ENCODE results near the gene SULF2. TPM values are rescaled to one million over a fixed set of nuclear protein-coding genes. Genes with fewer than 3 reads are reported as not detected.

Gene SULF2
- total RNA-seq, 1 experiment from 2014 or later = 82.2 TPM

GRCh38 chr20:47713878-47714450 lies 71.3 kb downstream of the SULF2 start:
- Mint-ChIP-seq H3K36me3 (ENCODE audit: insufficient read depth, unreplicated experiment) (peaks cover 71% of the 10 kb centered on the region), H3K27me3 (ENCODE audit: insufficient read depth, unreplicated experiment) (no peaks in the 10 kb centered on the region), H3K4me3 (ENCODE audit: unreplicated experiment) (no peak overlapping the region), H3K4me1 (ENCODE audit: insufficient read depth, unreplicated experiment) (peaks cover 14% of the 10 kb centered on the region), H3K9me3 (ENCODE audit: unreplicated experiment) (no peaks in the 10 kb centered on the region), H3K27ac (ENCODE audit: low read depth, unreplicated experiment) (no peak overlapping the region)
- CTCF ChIA-PET = interaction anchor here (0.9 to 2.5 kb wide), 2 partner anchors 11 to 21 kb away, joined by 4 to 9 read pairs; no protein-coding TSS in a partner anchor
- intact Hi-C loops (cut with micrococcal nuclease) = no loop called here
- DNase-seq (ENCODE audit: unreplicated experiment) = no peak
- POLR2A ChIA-PET = no interaction called here
- no TSS peak for BruUV-seq (replicated peaks)
- TF ChIP-seq CTCF (IDR thresholded peaks at IDR 0.05; ENCODE audit: unreplicated experiment) = no peak

- H3K27ac Mint-ChIP-seq (ENCODE audit: low read depth, unreplicated experiment) = no peak overlapping the region
- BruUV-seq (replicated peaks) = no TSS peak
- peaks cover 14% of the 10 kb centered on the region for H3K4me1 Mint-ChIP-seq (ENCODE audit: insufficient read depth, unreplicated experiment)
- H3K4me3 Mint-ChIP-seq (ENCODE audit: unreplicated experiment) = no peak overlapping the region
- H3K9me3 Mint-ChIP-seq (ENCODE audit: unreplicated experiment) = no peaks in the 10 kb centered on the region
- no peak for TF ChIP-seq CTCF (IDR thresholded peaks at IDR 0.05; ENCODE audit: unreplicated experiment)
- CTCF ChIA-PET = interaction anchor here (1.5 to 1.9 kb wide), 2 partner anchors 12 to 36 kb away, joined by 3 to 6 read pairs; no protein-coding TSS in a partner anchor
- POLR2A ChIA-PET = no interaction called here
- no peaks in the 10 kb centered on the region for H3K27me3 Mint-ChIP-seq (ENCODE audit: insufficient read depth, unreplicated experiment)
- peaks cover 71% of the 10 kb centered on the region for H3K36me3 Mint-ChIP-seq (ENCODE audit: insufficient read depth, unreplicated experiment)
- no peak for DNase-seq (ENCODE audit: unreplicated experiment)
- intact Hi-C loops (cut with micrococcal nuclease) = no loop called here
Observed at GRCh38 chr20:47713163-47713562, 72.1 kb downstream of the SULF2 start.

- BruUV-seq (replicated peaks) = no TSS peak
- no peak for TF ChIP-seq CTCF (IDR thresholded peaks at IDR 0.05; ENCODE audit: unreplicated experiment)
- Mint-ChIP-seq H3K9me3 (ENCODE audit: unreplicated experiment) (no peaks in the 10 kb centered on the region), H3K4me1 (ENCODE audit: insufficient read depth, unreplicated experiment) (peaks cover 14% of the 10 kb centered on the region), H3K4me3 (ENCODE audit: unreplicated experiment) (no peak overlapping the region), H3K36me3 (ENCODE audit: insufficient read depth, unreplicated experiment) (peaks cover 54% of the 10 kb centered on the region), H3K27me3 (ENCODE audit: insufficient read depth, unreplicated experiment) (no peaks in the 10 kb centered on the region), H3K27ac (ENCODE audit: low read depth, unreplicated experiment) (no peak overlapping the region)
- ChIA-PET CTCF (interaction anchor here (0.5 to 1.9 kb wide), 5 partner anchors 14 to 1354 kb away, joined by 3 to 6 read pairs (median 3); no protein-coding TSS in a partner anchor), POLR2A (no interaction called here)
- intact Hi-C loops (cut with micrococcal nuclease) = no loop called here
- DNase-seq (ENCODE audit: unreplicated experiment) = no peak
Observed at GRCh38 chr20:47711046-47711752, 74.1 kb downstream of the SULF2 start.

- Mint-ChIP-seq H3K27ac (ENCODE audit: low read depth, unreplicated experiment) (no peak overlapping the region), H3K4me1 (ENCODE audit: insufficient read depth, unreplicated experiment) (peaks cover 14% of the 10 kb centered on the region), H3K36me3 (ENCODE audit: insufficient read depth, unreplicated experiment) (peaks cover 54% of the 10 kb centered on the region), H3K27me3 (ENCODE audit: insufficient read depth, unreplicated experiment) (no peaks in the 10 kb centered on the region), H3K4me3 (ENCODE audit: unreplicated experiment) (no peak overlapping the region), H3K9me3 (ENCODE audit: unreplicated experiment) (no peaks in the 10 kb centered on the region)
- DNase-seq (ENCODE audit: unreplicated experiment) = no peak
- no TSS peak for BruUV-seq (replicated peaks)
- intact Hi-C loops (cut with micrococcal nuclease) = no loop called here
- no peak for TF ChIP-seq CTCF (IDR thresholded peaks at IDR 0.05; ENCODE audit: unreplicated experiment)
- ChIA-PET CTCF (interaction anchor here (0.5 to 0.6 kb wide), 2 partner anchors 919 to 1222 kb away, joined by 3 to 4 read pairs; no protein-coding TSS in a partner anchor), POLR2A (no interaction called here)
Observed at GRCh38 chr20:47710665-47711045, 74.6 kb downstream of the SULF2 start.
